GM19395 (cell line): Measurements from ENCODE around the gene IFI6.
"Not testable (repeated sequence)": the region's sequence is repeated elsewhere in the genome, so short reads cannot be mapped to it uniquely, and the experiment has no call there.

Source experiments
- ATAC-seq: cut with Tn5 transposase; IDR thresholded peaks from one replicate; pipeline ENCODE4 v1.9.1; 2021; ENCODE audit warnings: mild to moderate bottlenecking, moderate library complexity; ENCODE audit not compliant: unreplicated experiment

Gene IFI6

DNA sequence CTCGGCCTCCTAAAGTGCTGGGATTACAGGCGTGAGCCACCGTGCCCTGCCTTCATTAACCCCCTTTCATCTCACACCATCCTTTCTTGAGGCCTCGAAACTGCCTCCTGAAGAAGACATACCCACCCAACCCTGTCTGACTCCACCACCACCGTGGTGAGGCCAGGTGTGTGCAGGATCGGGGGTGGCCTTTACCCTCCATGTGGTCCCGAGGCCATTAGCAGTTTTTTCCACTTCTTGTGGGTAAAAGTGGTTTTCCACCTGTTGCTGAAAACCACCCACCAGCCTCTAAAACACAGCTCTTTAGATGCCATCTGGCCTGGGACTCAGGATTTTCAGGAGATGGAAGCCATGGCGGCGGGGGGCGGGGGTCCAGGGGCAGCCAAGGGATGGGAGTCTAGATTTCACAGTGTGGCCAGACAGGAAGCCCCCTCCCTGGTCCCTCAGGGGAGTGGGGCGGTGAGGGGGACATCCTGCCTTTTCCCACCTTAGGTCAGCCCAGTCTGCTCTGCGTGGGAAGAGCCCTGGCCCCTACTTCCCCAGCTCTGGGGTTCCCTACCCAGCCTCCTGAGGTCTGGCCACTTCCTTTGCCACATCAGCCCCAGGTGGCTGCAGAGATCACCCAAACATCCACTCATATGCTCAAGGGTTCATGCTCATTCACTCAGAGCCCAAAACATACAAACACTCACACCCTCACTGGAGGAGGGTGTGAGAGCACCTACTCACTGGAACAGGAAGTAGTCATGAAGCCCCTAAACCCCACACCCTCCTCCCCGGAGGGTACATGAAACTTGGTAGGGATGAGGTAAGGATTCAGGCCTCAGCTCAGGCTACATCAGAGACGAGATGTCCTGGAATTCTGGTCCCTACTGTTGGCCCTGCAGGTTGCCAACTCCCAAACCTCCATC lies 39.4 kb downstream of the IFI6 start:
- peak; percentile 46 for ATAC-seq

- no peak for ATAC-seq
Measured at GRCh38 chr1:27630859-27631491, 41.0 kb downstream of the IFI6 start.

DNA sequence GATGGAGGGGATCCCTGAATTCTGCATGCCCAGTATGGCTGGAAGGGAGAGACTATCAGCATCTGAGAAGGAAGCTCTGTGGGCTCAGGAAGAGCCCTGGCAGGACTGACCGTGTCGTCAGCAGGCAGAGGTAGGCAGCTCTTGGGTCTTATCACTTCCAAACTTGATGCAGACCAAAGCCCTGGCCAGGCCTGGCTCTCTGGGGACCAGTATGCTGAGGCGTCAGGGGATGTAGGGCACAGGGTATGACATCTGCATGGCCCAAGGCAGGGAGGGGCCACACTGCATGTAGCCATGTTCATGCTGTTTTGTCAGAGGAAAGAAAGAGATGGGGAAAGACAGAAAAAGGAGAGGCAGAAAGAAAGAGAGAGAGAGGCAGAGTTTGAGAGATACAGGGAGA lies 43.3 kb downstream of the IFI6 start:
- ATAC-seq: no peak

GRCh38 chr1:27627733-27628132 lies 44.3 kb downstream of the IFI6 start:
- ATAC-seq: not testable (repeated sequence)

DNA sequence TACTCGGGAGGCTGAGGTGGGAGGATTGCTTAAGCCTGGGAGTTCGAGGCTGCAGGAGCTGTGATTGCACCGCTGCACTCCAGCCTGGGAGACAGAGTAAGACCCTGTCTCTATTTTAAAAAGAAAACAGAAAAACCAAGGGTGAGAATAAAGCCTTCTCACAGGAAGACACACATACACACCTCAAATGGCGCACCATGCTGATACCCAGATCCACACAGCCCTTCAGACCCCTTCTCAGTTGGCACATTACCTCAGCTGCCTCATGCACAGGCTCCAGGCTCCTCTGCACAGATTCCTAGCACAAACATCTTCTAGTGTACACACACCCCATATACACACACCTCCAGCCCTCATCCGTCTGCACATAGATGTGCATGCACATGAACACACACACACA lies 44.9 kb downstream of the IFI6 start:
- no peak for ATAC-seq

GRCh38 chr1:27626031-27626935 lies 45.7 kb downstream of the IFI6 start:
- no peak for ATAC-seq

GRCh38 chr1:27624467-27625178 lies 47.4 kb downstream of the IFI6 start:
- peak; percentile 45 for ATAC-seq

GRCh38 chr1:27623327-27624212 lies 48.4 kb downstream of the IFI6 start:
- ATAC-seq: no peak

GRCh38 chr1:27622828-27623227 lies 49.2 kb downstream of the IFI6 start:
- no peak for ATAC-seq

GRCh38 chr1:27621051-27621920 lies 50.7 kb downstream of the IFI6 start:
- ATAC-seq: no peak

DNA sequence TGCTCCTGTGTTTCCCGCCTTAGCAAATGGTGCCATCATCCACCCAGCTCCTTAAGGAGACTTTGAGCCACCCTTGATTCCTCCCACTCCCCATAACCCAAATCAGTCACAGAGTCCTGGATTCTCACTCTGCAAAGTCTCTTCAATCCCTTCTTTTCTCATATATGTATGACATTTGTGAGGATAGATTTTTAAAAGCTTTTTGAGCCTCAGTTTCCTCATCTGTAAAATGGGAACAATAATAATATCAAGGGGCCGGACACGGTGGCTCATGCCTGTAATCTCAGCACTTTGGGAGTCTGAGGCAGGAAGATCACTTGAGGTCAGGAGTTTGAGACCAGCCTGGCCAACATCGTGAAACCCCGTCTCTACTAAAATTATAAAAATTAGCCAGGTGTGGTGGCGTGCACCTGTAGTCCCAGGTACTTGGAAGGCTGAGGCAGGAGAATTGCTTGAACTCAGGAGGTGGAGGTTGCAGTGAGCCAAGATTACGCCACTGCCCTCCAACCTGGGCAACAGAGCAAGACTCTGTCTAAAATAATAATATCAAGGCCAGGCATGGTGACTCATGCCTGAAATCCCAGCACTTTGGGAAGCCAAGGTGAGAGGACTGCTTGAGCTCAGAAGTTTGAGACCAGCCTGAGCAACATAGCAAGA lies 52.1 kb downstream of the IFI6 start:
- not testable (repeated sequence) for ATAC-seq

- ATAC-seq: no peak
Measured at GRCh38 chr1:27618341-27619082, 53.5 kb downstream of the IFI6 start.

DNA sequence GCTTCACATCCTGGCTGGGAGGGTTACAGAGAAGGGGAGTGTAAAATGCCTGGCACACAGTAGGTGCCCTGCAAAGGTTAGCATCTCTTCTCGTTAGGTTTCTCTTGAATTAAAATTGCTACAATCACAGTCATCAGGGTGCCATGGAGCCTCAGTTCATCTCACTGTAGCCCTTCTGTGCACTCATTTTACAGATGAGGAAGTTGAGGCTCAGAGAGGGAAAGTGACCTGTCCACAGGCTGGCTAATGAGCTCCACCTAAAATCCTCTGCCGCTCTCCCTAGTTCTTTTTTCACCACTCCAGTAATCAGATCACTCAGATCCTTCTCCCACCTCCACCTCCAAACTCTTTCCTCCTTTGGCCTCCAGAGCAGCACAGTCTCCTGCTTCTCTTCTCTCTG lies 54.6 kb downstream of the IFI6 start:
- ATAC-seq: no peak

- no peak for ATAC-seq
Measured at GRCh38 chr1:27616441-27616840, 55.6 kb downstream of the IFI6 start.
